NCI-H774 (cell line): ENCODE measurements around the gene OXA1L.
"Not testable (repeated sequence)": the region's sequence is repeated elsewhere in the genome, so short reads cannot be mapped to it uniquely, and the experiment has no call there.

Experiments
- DNase-seq: peaks from one replicate; lab custom pipeline; 2025; lab: John Stamatoyannopoulos, UW

Gene OXA1L

GRCh38 chr14:22769369-22769768, 2.9 kb downstream of the OXA1L start:
- no peak for DNase-seq

GRCh38 chr14:22770481-22771187, 4.1 kb downstream of the OXA1L start:
- no peak for DNase-seq

GRCh38 chr14:22772725-22773124, 6.2 kb downstream of the OXA1L start:
- DNase-seq, result no peak

GRCh38 chr14:22773162-22774010, 6.9 kb downstream of the OXA1L start:
- DNase-seq, result no peak

- DNase-seq, result no peak
These were observed 7.7 kb downstream of the OXA1L start for GRCh38 chr14:22774011-22774706.

- DNase-seq, result no peak
These were observed 9.7 kb downstream of the OXA1L start for GRCh38 chr14:22776215-22776614.

GRCh38 chr14:22776849-22777248, 10.4 kb downstream of the OXA1L start:
- DNase-seq, result not testable (repeated sequence)

GRCh38 chr14:22778084-22778483, 11.6 kb downstream of the OXA1L start:
- no peak for DNase-seq

GRCh38 chr14:22780105-22780679, 13.7 kb downstream of the OXA1L start:
- no peak for DNase-seq

- DNase-seq, result no peak
These were observed 14.4 kb downstream of the OXA1L start for GRCh38 chr14:22780941-22781300.

- DNase-seq, result no peak
These were observed 15.0 kb downstream of the OXA1L start for GRCh38 chr14:22781301-22781991.

GRCh38 chr14:22786685-22787084, 20.2 kb downstream of the OXA1L start:
- DNase-seq, result no peak

- DNase-seq, result no peak
These were observed 24.8 kb downstream of the OXA1L start for GRCh38 chr14:22791301-22791700.

GRCh38 chr14:22792158-22792557, 25.7 kb downstream of the OXA1L start:
- no peak for DNase-seq

GRCh38 chr14:22793550-22793949, 27.1 kb downstream of the OXA1L start:
- not testable (repeated sequence) for DNase-seq

GRCh38 chr14:22793976-22794375, 27.5 kb downstream of the OXA1L start:
- DNase-seq, result no peak

- no peak for DNase-seq
These were observed 28.1 kb downstream of the OXA1L start for GRCh38 chr14:22794551-22794951.

- no peak for DNase-seq
These were observed 29.7 kb downstream of the OXA1L start for GRCh38 chr14:22796087-22796707.

- DNase-seq, result no peak
These were observed 30.8 kb downstream of the OXA1L start for GRCh38 chr14:22797017-22797917.

- DNase-seq, result no peak
These were observed 32.0 kb downstream of the OXA1L start for GRCh38 chr14:22798528-22798927.
